Measurements from ENCODE around the gene ZNF883. TPM values are rescaled to one million over a fixed set of nuclear protein-coding genes. Genes with fewer than 3 reads are reported as not detected.
"Not testable (repeated sequence)": the region's sequence is repeated elsewhere in the genome, so short reads cannot be mapped to it uniquely, and the experiment has no call there.

The ZNF883 gene
- 1 to 10 TPM; 1.1 to 1.5 TPM for total RNA-seq

DNA sequence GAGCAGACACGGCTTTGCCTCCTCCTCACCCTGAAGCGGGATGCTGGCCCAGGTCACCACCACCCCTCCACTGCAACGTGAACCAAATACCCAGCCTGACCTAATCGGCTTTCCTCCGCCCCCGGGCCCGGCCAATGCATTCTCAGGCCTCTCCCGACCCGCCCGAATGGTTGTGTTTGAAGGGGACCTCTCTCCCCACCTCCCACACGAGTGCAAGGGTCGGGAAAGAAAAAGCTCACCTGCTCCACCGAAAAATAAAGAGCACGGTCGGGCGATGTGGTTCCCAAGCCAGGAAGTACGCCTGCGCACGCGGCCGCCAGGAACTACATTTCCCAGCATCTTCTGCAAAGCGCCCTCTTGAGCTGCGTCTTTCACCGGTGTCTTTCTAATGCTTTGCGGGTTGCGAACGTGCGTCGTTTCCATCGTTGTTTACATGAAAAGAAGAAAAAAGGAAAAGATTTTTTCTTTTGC, at the start of gene ZNF883:
TSS of gene ZNF883 (minus strand) at position 282 of the 471 bp plus-strand sequence.
- Mint-ChIP-seq H3K9me3 (peaks cover 21% of the 10 kb centered on the region), H3K4me3 (peak within 1 kb of the TSS; percentile 74), H3K27me3 (peaks cover 10% of the 10 kb centered on the region), H3K4me1 (no peaks in the 10 kb centered on the region), H3K36me3 (peaks cover 2% of the 10 kb centered on the region), H3K27ac (peak within 1 kb of the TSS; percentile 68)
- DNase-seq (peak; percentile 40), ATAC-seq (ENCODE audit: low read depth) (peak; percentile 65)
- POLR2A ChIA-PET = no interaction called here

DNA sequence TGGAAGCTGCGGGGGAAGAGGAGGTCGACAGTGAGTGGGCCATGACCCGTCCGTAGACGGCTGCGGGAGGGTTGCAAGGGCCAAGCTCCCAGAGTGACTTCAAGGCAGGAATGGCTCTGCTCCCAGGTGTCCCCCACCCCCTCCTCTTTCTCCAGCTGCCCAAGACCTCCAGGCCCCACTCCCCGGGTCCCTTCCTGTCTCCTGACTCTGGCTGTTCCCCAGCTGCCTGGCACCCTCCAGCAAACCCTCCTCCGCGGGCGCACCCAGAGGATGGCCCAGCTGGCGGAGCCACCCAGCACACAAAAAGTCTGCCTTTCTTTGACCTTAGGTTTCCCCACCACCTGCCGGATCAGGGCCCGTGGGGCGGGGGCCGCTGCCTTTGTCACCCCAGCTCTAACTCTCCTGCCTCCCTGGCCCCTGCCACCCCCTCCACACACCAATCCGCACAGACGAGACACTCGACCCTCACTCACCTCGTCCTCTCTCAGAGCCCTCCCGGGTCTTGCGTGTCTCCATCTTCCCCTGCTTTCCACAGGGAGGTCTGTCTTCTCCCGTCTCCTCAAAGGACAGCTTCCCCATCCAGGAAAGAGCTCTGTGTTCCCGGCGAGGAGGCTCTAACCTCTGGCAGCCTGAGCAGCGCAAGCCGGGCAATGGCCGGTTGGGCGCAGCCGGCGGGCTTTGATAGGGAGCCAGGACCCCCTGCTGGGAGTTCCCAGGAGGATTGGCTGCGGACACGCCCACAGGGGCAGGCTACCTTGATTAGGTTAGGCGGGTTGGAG, 49.3 kb upstream of the ZNF883 start:
- H3K4me1 Mint-ChIP-seq; H3K27ac Mint-ChIP-seq; H3K27me3 Mint-ChIP-seq; H3K4me3 Mint-ChIP-seq; ATAC-seq (ENCODE audit: low read depth); H3K36me3 Mint-ChIP-seq; H3K9me3 Mint-ChIP-seq; POLR2A ChIA-PET: not testable (repeated sequence)
- peak; percentile 61 for DNase-seq

DNA sequence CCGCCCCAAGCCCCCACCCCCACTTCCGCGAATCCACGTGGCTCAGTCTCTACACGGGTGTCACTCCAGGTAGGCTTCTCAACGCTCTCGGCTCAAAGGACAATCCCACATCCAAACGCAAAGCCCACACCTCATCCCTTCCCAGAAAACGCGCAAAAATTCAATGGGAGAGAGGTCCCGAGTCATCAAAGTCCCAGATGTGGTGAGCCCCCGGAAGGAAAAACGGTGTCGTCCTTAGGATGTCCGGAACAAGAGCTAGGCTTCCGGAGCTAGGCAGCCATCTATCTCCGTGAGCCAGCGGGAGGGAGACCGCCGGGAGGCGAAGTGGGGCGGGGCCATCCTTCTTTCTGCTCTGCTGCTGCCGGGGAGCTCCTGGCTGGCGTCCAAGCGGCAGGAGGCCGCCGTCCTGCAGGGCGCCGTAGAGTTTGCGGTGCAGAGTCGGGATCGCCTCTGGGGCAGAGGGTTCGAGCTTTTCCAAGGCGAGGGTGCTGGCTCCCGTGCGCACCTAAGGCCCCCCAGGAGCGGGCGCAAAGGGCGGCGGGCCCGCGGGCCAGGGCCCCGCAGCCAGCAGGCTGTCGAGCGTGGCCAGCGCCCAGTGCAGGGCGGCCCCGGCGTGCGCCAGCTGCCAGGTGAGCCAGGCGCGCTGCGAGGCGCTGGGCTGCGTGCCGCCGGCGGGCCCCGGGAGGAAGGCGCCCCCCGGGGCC, 47.7 kb upstream of the ZNF883 start:
- H3K4me1 Mint-ChIP-seq; H3K9me3 Mint-ChIP-seq; ATAC-seq (ENCODE audit: low read depth); H3K27me3 Mint-ChIP-seq; H3K36me3 Mint-ChIP-seq; POLR2A ChIA-PET; H3K27ac Mint-ChIP-seq: not testable (repeated sequence)
- peak overlapping the region; percentile 21 for H3K4me3 Mint-ChIP-seq
- peak; percentile 51 for DNase-seq

DNA sequence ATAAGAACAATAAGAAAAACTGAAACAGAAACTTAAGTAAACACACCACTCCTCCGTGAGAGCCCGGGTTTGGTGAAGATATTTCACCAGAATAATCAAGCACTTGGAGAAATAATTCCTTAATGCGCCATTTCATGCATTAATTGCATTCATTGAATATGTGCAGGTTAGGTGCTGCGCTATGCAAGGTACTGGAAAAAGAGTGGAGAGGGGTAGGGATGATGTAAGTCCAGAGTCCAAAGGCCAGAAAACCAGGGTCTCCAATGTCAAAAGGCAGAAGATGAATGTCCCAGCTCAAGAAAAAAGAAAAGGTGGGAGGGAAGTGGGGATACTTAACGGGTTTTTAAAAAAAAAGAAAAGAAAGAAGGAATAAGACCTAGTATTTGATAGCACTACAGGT, 45.2 kb upstream of the ZNF883 start:
- Mint-ChIP-seq H3K27ac (no peak overlapping the region), H3K4me3 (no peak overlapping the region), H3K4me1 (no peaks in the 10 kb centered on the region), H3K9me3 (peaks cover 8% of the 10 kb centered on the region), H3K27me3 (peaks cover 3% of the 10 kb centered on the region), H3K36me3 (no peaks in the 10 kb centered on the region)
- POLR2A ChIA-PET = no interaction called here
- no peak for ATAC-seq (ENCODE audit: low read depth)
- no peak for DNase-seq

DNA sequence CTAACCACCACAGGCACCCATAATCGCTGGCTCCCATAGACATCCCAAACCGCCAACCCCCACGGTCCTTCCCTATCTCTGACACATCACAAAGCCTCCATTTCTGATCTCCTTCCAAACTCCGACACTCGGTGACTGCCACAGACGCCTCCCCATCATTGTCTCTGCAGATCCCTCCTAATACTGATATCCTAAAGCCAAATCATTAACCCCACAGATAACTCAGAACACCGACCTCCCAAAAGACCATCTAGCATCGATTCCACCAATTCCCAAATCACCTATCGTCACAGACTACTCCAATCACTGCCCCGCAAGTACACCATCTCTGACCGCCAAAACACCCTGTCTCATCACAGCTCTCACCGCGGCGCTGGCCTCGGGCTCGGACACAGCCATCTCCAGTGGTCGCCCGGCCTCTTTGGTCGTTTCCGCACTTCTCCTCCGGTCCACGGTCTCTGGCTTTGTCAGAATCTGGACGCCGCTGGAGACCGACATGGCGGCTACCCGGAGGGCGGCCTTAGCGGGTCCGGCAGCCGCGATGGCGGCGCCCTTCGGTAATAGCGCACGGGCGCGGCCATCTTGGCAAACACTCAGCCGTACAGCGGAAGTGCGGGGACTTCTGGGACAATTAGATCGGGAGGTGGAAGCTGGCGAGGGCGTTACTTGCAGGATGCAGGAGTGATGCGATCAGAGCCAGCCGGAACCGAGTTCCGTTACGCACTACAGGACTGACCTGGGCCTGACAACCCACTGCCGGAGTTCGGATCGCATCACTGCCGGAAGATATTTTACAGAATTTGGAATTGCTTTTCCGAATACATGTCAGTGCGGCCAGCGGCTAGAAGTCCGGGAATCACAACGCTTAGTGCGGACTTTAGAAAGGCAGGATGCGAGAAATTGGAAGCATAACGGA, 44.5 kb upstream of the ZNF883 start, which contains the start of gene ZFP37:
TSS of gene ZFP37 (minus strand) at position 534 of the 916 bp plus-strand sequence. CDS start at position 498, 36 bp downstream.
- peaks cover 9% of the 10 kb centered on the region for H3K9me3 Mint-ChIP-seq
- no peak within 1 kb of the TSS for H3K4me3 Mint-ChIP-seq
- peak; percentile 80 for DNase-seq
- no peaks in the 10 kb centered on the region for H3K4me1 Mint-ChIP-seq
- POLR2A ChIA-PET = no interaction called here
- peak; percentile 97 for ATAC-seq (ENCODE audit: low read depth)
- H3K36me3 Mint-ChIP-seq = no peaks in the 10 kb centered on the region
- H3K27me3 Mint-ChIP-seq = peaks cover 3% of the 10 kb centered on the region
- H3K27ac Mint-ChIP-seq = no peak within 1 kb of the TSS

DNA sequence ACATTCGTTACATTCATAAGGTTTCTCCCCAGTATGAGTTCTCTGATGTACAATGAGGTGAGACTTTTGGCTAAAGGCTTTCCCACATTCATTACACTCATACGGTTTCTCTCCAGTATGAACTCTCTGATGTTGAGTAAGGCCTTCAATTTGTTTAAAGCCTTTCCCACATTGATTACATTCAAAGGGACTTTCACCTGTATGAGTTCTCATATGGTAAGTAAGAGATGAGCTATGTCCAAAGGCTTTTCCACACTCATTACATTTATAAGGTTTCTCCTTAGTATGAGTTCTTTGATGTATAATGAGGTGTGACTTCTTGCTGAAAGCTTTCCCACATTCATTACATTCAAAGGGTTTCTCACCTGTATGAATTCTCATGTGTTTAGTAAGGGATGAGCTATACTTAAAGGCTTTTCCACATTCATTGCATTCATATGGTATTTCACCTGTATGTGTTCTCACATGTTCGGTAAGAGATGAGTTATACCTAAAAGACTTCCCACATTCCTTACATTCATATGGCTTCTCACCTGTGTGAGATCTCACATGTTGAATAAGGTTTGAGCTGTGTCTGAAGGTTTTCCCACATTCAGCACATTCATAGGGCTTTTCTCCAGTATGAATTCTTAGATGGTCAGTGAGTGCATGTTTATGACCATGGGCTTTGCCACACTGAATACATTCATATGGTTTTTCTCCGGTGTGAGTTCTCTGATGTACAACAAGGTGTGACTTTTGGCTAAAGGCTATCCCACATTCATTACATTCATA, 31.1 kb upstream of the ZNF883 start:
- DNase-seq (no peak), ATAC-seq (ENCODE audit: low read depth) (no peak)
- no peak overlapping the region for H3K27ac Mint-ChIP-seq
- H3K27me3 Mint-ChIP-seq = no peaks in the 10 kb centered on the region
- peaks cover 16% of the 10 kb centered on the region for H3K36me3 Mint-ChIP-seq
- H3K4me1 Mint-ChIP-seq = no peaks in the 10 kb centered on the region
- no peak overlapping the region for H3K4me3 Mint-ChIP-seq
- H3K9me3 Mint-ChIP-seq = peaks cover 35% of the 10 kb centered on the region
- POLR2A ChIA-PET = no interaction called here

DNA sequence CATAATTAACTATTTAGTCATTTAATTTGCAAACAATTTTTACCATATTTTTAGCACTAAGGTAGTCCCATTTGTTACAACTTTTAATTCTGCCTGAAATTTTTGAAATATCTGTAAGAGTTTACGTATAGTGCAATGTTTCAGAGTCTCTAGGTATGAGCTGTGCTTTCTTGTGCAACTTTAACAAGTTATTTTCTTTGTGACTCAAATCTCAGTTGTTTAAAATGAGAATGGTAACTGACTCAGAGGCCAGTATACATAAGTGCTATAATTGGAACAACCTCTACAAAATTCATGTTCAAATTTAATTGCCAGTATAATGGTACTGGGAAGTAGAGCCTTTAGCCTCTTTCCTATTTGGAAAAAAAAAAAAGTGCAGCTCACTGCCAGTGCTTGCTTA, 14.2 kb upstream of the ZNF883 start:
- peaks cover 17% of the 10 kb centered on the region for H3K9me3 Mint-ChIP-seq
- H3K27ac Mint-ChIP-seq = no peak overlapping the region

DNA sequence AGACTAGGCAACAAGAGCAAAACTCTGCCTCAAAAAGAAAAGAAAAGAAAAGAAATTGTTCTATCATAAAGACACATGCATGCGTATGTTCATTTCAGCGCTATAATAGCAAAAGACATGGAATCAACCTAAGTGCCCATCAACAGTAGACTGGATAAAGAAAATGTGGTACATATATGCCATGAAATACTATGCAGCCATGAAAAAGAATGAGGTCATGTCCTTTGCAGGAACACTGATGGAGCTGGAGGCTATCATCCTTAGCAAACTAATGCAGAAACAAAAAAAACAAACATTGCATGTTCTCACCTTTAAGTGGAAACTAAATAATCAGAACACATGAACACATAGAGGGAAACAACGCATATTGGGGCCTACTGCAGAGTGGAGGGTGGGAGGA, 6.3 kb upstream of the ZNF883 start:
- Mint-ChIP-seq H3K4me1 (no peaks in the 10 kb centered on the region), H3K27ac (no peak overlapping the region), H3K9me3 (peaks cover 23% of the 10 kb centered on the region), H3K36me3 (no peaks in the 10 kb centered on the region), H3K4me3 (no peak overlapping the region), H3K27me3 (no peaks in the 10 kb centered on the region)
- POLR2A ChIA-PET = no interaction called here
- ATAC-seq (ENCODE audit: low read depth) (no peak), DNase-seq (no peak)

More for the DNA sequence above, 14.2 kb upstream of the ZNF883 start:
- no peak for DNase-seq
- Mint-ChIP-seq H3K4me1 (no peaks in the 10 kb centered on the region), H3K4me3 (no peak overlapping the region), H3K27me3 (no peaks in the 10 kb centered on the region), H3K36me3 (no peaks in the 10 kb centered on the region)
- POLR2A ChIA-PET = no interaction called here
- no peak for ATAC-seq (ENCODE audit: low read depth)

DNA sequence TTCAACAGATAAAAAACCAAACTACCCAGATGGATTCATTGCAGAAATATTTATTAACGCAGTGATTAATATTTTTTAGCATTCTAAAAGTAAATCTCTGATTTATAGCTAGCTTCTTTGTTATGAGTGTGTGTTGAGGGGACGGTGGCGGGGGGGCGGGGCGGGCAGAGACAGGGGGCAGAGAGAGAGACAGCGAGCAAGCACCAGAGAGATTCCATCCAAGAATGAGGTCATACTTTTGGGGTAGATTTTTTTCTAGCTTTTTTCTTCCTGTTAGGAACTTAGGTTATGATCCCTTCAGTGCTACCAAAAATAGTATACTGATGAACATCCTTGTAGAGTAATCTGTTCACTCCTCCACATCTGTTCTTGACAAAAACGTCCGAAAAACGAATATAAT, 500 bp upstream of the ZNF883 start:
- Mint-ChIP-seq H3K4me1 (no peaks in the 10 kb centered on the region), H3K9me3 (peaks cover 20% of the 10 kb centered on the region), H3K27me3 (peaks cover 10% of the 10 kb centered on the region), H3K4me3 (peak overlapping the region; percentile 74), H3K36me3 (peaks cover 2% of the 10 kb centered on the region), H3K27ac (no peak overlapping the region)
- POLR2A ChIA-PET = no interaction called here
- ATAC-seq (ENCODE audit: low read depth) (no peak), DNase-seq (no peak)

DNA sequence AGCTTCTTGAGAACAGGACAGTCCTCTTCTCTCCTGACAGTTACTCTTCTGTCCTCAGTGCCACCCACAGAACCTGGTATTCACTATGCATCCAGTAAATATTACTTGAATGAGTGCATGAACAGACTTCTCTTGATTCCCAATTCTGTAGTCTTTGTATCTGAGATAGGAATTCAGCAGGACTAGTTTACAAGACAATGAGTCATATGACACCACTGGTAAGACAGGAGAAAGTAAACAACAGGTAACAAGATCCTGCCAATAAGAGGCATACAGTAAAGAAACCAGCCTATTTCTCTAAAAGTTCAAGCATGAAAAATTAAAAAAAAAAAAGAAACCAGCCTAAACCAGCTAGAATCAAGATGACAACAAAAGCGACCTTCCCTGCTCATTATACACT, 6.2 kb downstream of the ZNF883 start:
- DNase-seq (no peak), ATAC-seq (ENCODE audit: low read depth) (no peak)
- Mint-ChIP-seq H3K36me3 (peaks cover 2% of the 10 kb centered on the region), H3K4me3 (no peak overlapping the region), H3K9me3 (peaks cover 41% of the 10 kb centered on the region), H3K4me1 (no peaks in the 10 kb centered on the region), H3K27me3 (peaks cover 2% of the 10 kb centered on the region), H3K27ac (no peak overlapping the region)
- POLR2A ChIA-PET = no interaction called here

DNA sequence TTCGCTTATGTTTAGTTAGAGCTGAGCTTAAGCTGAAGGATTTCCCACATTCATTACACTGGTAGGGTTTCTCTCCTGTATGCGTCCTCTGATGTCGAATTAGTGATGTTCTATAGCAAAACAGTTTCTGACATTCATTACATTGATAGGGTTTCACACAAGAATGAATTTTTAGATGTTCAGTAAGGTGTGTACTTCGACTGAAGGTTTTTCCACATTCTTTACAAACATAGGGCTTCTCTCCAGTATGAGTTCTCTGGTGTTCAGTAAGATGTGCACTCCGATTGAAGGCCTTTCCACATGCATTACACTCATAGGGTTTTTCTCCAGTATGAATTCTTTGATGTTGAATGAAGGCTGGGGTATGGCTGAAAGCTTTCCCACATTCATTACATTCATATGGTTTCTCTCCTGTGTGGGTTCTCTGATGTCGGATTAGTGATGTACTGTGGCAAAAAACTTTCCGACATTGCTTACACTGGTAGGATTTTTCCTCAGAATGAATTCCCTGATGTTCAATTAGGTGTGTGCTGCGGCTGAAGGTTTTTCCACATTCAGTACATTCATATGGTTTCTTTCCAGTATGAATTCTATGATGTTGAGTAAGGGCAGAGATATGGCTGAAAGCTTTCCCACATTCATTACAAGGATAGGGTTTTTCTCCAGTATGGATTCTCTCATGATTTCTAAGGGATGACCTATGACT, 14.6 kb downstream of the ZNF883 start:
- Mint-ChIP-seq H3K4me3 (no peak overlapping the region), H3K27ac (no peak overlapping the region), H3K27me3 (no peaks in the 10 kb centered on the region), H3K4me1 (no peaks in the 10 kb centered on the region), H3K36me3 (peaks cover 14% of the 10 kb centered on the region), H3K9me3 (peaks cover 47% of the 10 kb centered on the region)
- ATAC-seq (ENCODE audit: low read depth) (no peak), DNase-seq (no peak)
- POLR2A ChIA-PET = no interaction called here

DNA sequence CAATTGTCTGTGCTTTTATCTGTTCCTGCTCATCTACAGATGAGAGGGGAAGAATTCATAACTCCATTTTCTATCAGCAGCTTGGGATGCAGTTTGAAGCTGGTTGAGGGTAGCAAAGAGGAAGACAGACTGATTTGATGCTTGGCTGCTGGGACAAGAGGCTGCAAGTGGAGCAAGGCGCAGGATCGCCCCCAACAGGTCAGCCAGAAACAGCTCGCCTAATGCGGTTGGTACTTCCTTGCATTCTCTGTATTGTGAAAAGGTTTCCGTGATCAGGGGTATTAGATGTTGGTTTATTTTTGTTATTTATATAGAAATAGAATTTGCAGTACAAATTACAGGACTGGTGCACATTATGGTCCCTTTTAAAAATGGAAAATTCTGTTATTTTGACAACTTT, 40.6 kb downstream of the ZNF883 start:
- H3K4me3 Mint-ChIP-seq = no peak overlapping the region

More for the DNA sequence above, 40.6 kb downstream of the ZNF883 start:
- Mint-ChIP-seq H3K36me3 (no peaks in the 10 kb centered on the region), H3K4me1 (no peaks in the 10 kb centered on the region), H3K27ac (no peak overlapping the region), H3K9me3 (peaks cover 7% of the 10 kb centered on the region), H3K27me3 (peaks cover 4% of the 10 kb centered on the region)
- DNase-seq = no peak
- no peak for ATAC-seq (ENCODE audit: low read depth)
- POLR2A ChIA-PET = no interaction called here

Data from activated naive CD8-positive, alpha-beta T cell treated with anti-CD3 and anti-CD28 coated beads, Interleukin-2, amount 10 ng/mL, durations not matched to agents 7 days and 5 days (primary cell).